Right ventricle myocardium superior (tissue), 1 donor: Measurements from ENCODE around the gene PPIP5K1. TPM values are rescaled to one million over a fixed set of nuclear protein-coding genes. Genes with fewer than 3 reads are reported as not detected.
"Not testable (repeated sequence)": the region's sequence is repeated elsewhere in the genome, so short reads cannot be mapped to it uniquely, and the experiment has no call there.

Source experiments
- ATAC-seq: fragments of 200-7000 bp; cut with Tn5 transposase; one replicate; pipeline ENCODE4 v1.9.1; 2020; ENCODE audit warnings: mild to moderate bottlenecking; ENCODE audit not compliant: poor library complexity
- DNase-seq: peaks from one replicate; pipeline ENCODE4 v3.0.0-alpha.2; 2020
- intact Hi-C: fragments of 100-400 bp; cut with DNase I; formaldehyde crosslinking; loops from one replicate; pipeline ENCODE4 v1.11.2; 2022
- total RNA-seq: library from RNA; stranded (reverse); fragmentation: NEBNext Ultra II Directional; extraction: Animal tissue kit (Norgen Biotek cat#: 25700); gene quantifications from one replicate; pipeline ENCODE4 v1.2.1, GENCODE V29; 2021
- donor health status: DM: no; HTN: yes; CAD: no; lungs with severe emphysema.

Gene PPIP5K1
- total RNA-seq, 1 donor from 2014 or later: 13.1 TPM

- intact Hi-C loops: no loop called here
- DNase-seq (no peak), ATAC-seq (no peak)
Measured at GRCh38 chr15:43552256-43552655, 37.8 kb downstream of the PPIP5K1 start.

GRCh38 chr15:43550527-43551363 lies 39.3 kb downstream of the PPIP5K1 start:
- ATAC-seq (no peak), DNase-seq (no peak)
- intact Hi-C loops: no loop called here

GRCh38 chr15:43547539-43547938 lies 42.5 kb downstream of the PPIP5K1 start:
- intact Hi-C loops: no loop called here
- ATAC-seq (no peak), DNase-seq (no peak)

GRCh38 chr15:43545426-43545825 lies 44.6 kb downstream of the PPIP5K1 start:
- no peak for DNase-seq
- intact Hi-C loops: no loop called here
- no peak for ATAC-seq

GRCh38 chr15:43544266-43544665 lies 45.7 kb downstream of the PPIP5K1 start:
- intact Hi-C loops: no loop called here
- DNase-seq (no peak), ATAC-seq (no peak)

GRCh38 chr15:43541785-43542184 lies 48.2 kb downstream of the PPIP5K1 start:
- no peak for ATAC-seq
- intact Hi-C loops: no loop called here
- DNase-seq: no peak

- ATAC-seq (no peak), DNase-seq (no peak)
- intact Hi-C loops: no loop called here
Measured at GRCh38 chr15:43538091-43538490, 51.9 kb downstream of the PPIP5K1 start.

- ATAC-seq: no peak
Measured at GRCh38 chr15:43534897-43535296, 55.1 kb downstream of the PPIP5K1 start.

GRCh38 chr15:43532826-43533225 lies 57.2 kb downstream of the PPIP5K1 start:
- intact Hi-C loops, ATAC-seq, DNase-seq: not testable (repeated sequence)

More at GRCh38 chr15:43534897-43535296, 55.1 kb downstream of the PPIP5K1 start:
- no peak for DNase-seq
- intact Hi-C loops: no loop called here

GRCh38 chr15:43531018-43531670 lies 58.9 kb downstream of the PPIP5K1 start:
- intact Hi-C loops: no loop called here
- DNase-seq: no peak
- no peak for ATAC-seq

GRCh38 chr15:43529587-43530345 lies 60.2 kb downstream of the PPIP5K1 start:
- DNase-seq (no peak), ATAC-seq (no peak)
- intact Hi-C loops: no loop called here

GRCh38 chr15:43529141-43529540 lies 60.9 kb downstream of the PPIP5K1 start:
- DNase-seq (no peak), ATAC-seq (no peak)
- intact Hi-C loops: no loop called here

- no peak for ATAC-seq
- no peak for DNase-seq
- intact Hi-C loops: no loop called here
Measured at GRCh38 chr15:43528542-43529007, 61.4 kb downstream of the PPIP5K1 start.

GRCh38 chr15:43527802-43528541 lies 62.0 kb downstream of the PPIP5K1 start:
- DNase-seq (no peak), ATAC-seq (no peak)
- intact Hi-C loops: no loop called here

GRCh38 chr15:43527016-43527801 lies 62.8 kb downstream of the PPIP5K1 start:
- DNase-seq (no peak), ATAC-seq (no peak)
- intact Hi-C loops: no loop called here

GRCh38 chr15:43526261-43526930 lies 63.6 kb downstream of the PPIP5K1 start:
- DNase-seq: no peak
- ATAC-seq: no peak
- intact Hi-C loops: no loop called here

- intact Hi-C loops: no loop called here
- no peak for ATAC-seq
- DNase-seq: no peak
Measured at GRCh38 chr15:43525131-43525530, 64.9 kb downstream of the PPIP5K1 start.
